BLaER1 (cell line): ENCODE results near the gene AGPAT4.

Source experiments
- H3K27ac ChIP-seq: shearing (Covaris generic); formaldehyde crosslinking; 2 replicates; pipeline ENCODE4 v1.8.1; 2022
- H3K27me3 ChIP-seq: shearing (Covaris generic); formaldehyde crosslinking; 2 replicates; pipeline ENCODE4 v1.8.1; 2022
- H3K36me3 ChIP-seq: shearing (Covaris generic); formaldehyde crosslinking; 2 replicates; pipeline ENCODE4 v1.8.1; 2022
- H3K4me1 ChIP-seq: shearing (Covaris generic); formaldehyde crosslinking; 2 replicates; pipeline ENCODE4 v1.8.1; 2022
- H3K4me2 ChIP-seq: shearing (Covaris generic); formaldehyde crosslinking; 2 replicates; pipeline ENCODE4 v1.8.1; 2022
- H3K4me3 ChIP-seq: shearing (Covaris generic); formaldehyde crosslinking; 2 replicates; pipeline ENCODE4 v1.8.1; 2022
- H3K9ac ChIP-seq: shearing (Covaris generic); formaldehyde crosslinking; 2 replicates; pipeline ENCODE4 v1.8.1; 2022
- H3K9me3 ChIP-seq: shearing (Covaris generic); formaldehyde crosslinking; 2 replicates; pipeline ENCODE4 v1.8.1; 2022
- H4K20me1 ChIP-seq: shearing (Covaris generic); formaldehyde crosslinking; 2 replicates; pipeline ENCODE4 v1.8.1; 2022
- Cebpa-rat ChIP-seq: shearing (Covaris generic); IDR thresholded peaks from 2 replicates; pipeline ENCODE4 v1.8.1; 2022

The AGPAT4 gene

DNA sequence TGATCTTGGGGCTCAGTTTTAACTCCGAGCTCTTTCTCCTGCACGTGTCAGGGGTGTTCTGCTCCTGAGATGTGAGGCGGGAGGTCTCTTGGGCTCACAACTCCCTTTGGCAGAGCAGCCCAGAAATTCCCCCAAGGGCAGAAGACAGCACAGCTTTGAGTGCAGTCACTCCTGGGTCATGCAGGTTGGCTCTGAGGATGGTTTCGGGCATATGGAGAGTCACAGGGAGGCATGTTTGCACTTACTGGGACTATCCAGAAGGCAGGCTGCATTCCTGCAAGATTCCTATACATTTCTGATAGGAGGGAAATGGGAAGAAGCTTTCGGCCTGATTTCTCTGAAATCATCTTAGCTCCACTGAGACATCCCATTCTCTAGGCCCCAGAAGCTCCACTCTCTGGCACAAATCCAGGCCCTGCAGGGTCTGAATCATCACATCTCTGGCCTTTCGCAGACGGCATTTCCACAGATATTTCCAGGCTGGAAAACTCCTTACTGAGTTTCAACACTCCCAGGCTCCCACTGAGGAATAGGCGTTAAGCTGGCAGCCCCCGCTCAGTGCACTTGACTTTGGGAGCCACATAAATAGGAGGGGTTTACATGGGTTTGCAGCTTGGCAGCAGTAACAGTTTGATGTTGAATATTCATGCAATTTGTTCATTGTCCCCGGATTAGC, 39.7 kb downstream of the AGPAT4 start:
- Histone ChIP-seq H3K27me3 (no peaks in the 10 kb centered on the region), H3K9ac (no peak overlapping the region), H3K4me3 (no peak overlapping the region), H3K36me3 (peaks cover 43% of the 10 kb centered on the region), H3K4me2 (no peak overlapping the region), H3K9me3 (peaks cover 9% of the 10 kb centered on the region), H3K27ac (no peak overlapping the region), H4K20me1 (0 out of 2 replicates have a peak, but pooled peaks cover 6% of the 10 kb centered on the region), H3K4me1 (peaks cover 10% of the 10 kb centered on the region; the same call in 1 of the 2 replicates)
- TF ChIP-seq Cebpa-rat, result no peak

DNA sequence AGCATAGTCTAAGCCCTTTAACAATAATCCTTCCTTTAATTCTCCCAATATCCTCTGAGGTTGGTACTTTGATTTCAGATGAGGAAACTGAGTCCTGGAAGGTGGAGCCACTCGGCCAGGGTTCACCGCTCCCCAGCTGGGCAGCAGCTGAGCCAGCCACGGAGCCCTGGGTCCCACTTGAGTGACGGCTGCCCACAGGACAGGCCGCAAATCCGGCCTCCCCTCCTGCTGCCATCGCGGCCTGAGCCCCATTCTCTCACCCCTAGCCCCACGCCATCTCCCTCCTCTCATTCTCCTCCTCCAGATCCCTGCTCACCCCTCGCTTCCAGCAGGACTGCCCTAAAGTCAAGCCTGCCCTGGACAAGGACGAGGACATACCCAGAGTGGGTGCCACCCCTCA, 41.4 kb downstream of the AGPAT4 start:
- Histone ChIP-seq H3K36me3 (peaks cover 39% of the 10 kb centered on the region), H3K4me2 (no peak overlapping the region), H3K4me3 (no peak overlapping the region), H3K4me1 (peaks cover 10% of the 10 kb centered on the region; the same call in 1 of the 2 replicates), H3K27me3 (no peaks in the 10 kb centered on the region), H3K27ac (no peak overlapping the region), H3K9me3 (peaks cover 9% of the 10 kb centered on the region), H4K20me1 (0 out of 2 replicates have a peak, but pooled peaks cover 6% of the 10 kb centered on the region), H3K9ac (no peak overlapping the region)
- no peak for TF ChIP-seq Cebpa-rat

DNA sequence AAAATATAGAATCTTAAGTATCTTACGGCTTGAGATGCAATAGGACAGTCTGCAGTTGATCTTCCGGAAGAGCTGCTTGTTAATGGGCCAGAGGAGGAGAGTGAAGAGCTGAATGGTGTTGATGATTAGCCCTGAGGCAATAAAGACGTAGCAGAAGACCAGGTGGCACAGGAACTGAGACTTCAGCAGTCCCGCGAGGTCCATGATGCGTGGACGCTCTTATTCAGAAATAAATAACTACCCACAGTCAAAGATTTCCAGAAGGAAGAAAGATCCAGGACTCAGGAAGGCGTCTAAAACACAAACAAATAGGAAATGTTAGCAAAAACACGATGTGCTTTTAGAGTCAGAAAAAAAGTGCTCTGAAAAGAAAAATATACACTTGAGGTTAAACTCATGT, 41.9 kb downstream of the AGPAT4 start:
- Histone ChIP-seq H3K27me3 (no peaks in the 10 kb centered on the region), H3K36me3 (peaks cover 43% of the 10 kb centered on the region), H3K27ac (no peak overlapping the region), H3K4me1 (peaks cover 11% of the 10 kb centered on the region; the same call in 1 of the 2 replicates), H4K20me1 (0 out of 2 replicates have a peak, but pooled peaks cover 6% of the 10 kb centered on the region), H3K4me2 (no peak overlapping the region), H3K9me3 (peaks cover 9% of the 10 kb centered on the region), H3K4me3 (no peak overlapping the region), H3K9ac (no peak overlapping the region)
- TF ChIP-seq Cebpa-rat, result no peak

DNA sequence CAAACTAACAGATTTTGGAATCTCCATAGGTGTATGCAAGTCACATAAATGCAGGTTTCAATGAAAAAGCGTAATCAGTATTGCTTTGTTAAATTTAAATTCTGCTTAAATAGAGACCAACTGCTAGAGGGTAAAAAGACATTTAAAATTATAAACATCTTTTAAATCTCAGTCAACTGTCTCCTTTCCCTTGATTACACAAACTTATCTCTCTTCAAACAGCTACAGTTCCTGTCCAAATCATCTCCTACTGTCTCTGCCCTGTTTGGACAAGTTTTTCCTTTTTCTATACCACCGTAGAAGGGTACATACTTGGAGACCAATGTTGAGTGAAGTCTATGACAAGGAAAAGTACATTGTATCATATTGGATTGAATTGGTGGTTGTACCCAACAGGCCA, 43.5 kb downstream of the AGPAT4 start:
- Histone ChIP-seq H3K9ac (no peak overlapping the region), H3K9me3 (peaks cover 9% of the 10 kb centered on the region), H3K4me3 (no peak overlapping the region), H3K27me3 (no peaks in the 10 kb centered on the region), H3K4me1 (peaks cover 16% of the 10 kb centered on the region), H3K36me3 (peaks cover 59% of the 10 kb centered on the region), H3K4me2 (no peak overlapping the region), H4K20me1 (peaks cover 13% of the 10 kb centered on the region; the same call in 1 of the 2 replicates), H3K27ac (no peak overlapping the region)
- TF ChIP-seq Cebpa-rat, result no peak

DNA sequence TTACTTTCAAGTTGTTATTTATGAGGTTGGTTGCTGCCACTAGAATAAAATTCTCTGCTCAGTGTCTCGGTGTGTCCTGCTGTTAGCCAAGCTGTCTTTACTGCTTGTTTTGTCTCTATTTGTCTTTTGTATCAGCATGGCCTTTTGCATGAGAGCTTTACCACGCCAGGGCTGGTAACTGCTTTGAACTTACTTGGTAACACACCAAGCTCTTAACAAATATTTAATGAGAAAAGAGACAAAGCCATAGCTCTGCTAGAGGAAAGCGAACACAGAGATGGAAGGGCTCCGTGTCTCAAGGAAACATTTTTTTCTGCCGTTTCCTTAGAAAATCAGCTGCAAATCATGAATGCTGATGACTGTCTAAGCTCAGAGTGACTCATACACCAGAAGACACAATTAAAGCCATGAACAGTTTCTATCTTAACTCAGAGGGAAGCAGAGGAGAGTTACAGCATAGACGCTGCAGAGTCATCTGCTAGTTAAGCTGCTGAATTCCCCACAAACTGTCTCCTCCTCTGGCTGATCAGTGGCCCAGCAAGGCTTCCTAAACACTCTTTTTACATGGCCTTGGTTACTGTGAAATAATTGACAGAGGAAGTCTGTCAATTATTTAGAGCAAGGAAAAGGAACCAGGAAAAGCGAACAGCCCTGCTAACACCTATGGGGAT, 44.8 kb downstream of the AGPAT4 start:
- TF ChIP-seq Cebpa-rat, result no peak
- peaks cover 59% of the 10 kb centered on the region for H3K36me3 ChIP-seq
- H3K4me3 ChIP-seq, result no peak overlapping the region
- H3K4me2 ChIP-seq, result no peak overlapping the region
- H3K9ac ChIP-seq, result no peak overlapping the region
- H3K4me1 ChIP-seq, result peaks cover 16% of the 10 kb centered on the region
- H3K9me3 ChIP-seq, result peaks cover 9% of the 10 kb centered on the region
- no peak overlapping the region for H3K27ac ChIP-seq
- no peaks in the 10 kb centered on the region for H3K27me3 ChIP-seq
- H4K20me1 ChIP-seq, result peaks cover 13% of the 10 kb centered on the region; the same call in 1 of the 2 replicates

DNA sequence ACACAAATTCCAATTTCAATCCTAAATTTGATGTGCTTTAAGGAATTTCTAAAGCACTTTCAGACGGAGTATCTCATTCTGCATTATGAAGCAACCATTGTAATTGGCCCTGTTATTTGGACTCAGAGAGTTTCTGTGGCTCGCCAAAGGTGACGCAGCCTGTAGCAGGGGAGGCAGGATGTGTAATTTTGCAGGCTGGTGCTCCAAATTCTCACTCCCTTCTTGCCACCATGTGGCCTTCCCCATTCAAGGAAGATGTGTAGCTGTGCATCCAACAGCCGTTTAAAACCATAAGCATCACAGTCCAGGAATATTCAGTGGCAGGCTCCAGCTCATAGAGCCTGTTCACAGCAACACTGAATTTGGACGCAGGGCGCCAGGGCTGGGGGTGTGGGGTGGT, 45.8 kb downstream of the AGPAT4 start:
- TF ChIP-seq Cebpa-rat, result no peak
- H4K20me1 ChIP-seq, result peaks cover 13% of the 10 kb centered on the region; the same call in 1 of the 2 replicates
- H3K27me3 ChIP-seq, result no peaks in the 10 kb centered on the region
- no peak overlapping the region for H3K27ac ChIP-seq
- no peak overlapping the region for H3K4me3 ChIP-seq
- H3K4me2 ChIP-seq, result no peak overlapping the region
- H3K4me1 ChIP-seq, result peaks cover 16% of the 10 kb centered on the region
- H3K9me3 ChIP-seq, result peaks cover 9% of the 10 kb centered on the region
- H3K9ac ChIP-seq, result no peak overlapping the region
- H3K36me3 ChIP-seq, result peaks cover 59% of the 10 kb centered on the region

DNA sequence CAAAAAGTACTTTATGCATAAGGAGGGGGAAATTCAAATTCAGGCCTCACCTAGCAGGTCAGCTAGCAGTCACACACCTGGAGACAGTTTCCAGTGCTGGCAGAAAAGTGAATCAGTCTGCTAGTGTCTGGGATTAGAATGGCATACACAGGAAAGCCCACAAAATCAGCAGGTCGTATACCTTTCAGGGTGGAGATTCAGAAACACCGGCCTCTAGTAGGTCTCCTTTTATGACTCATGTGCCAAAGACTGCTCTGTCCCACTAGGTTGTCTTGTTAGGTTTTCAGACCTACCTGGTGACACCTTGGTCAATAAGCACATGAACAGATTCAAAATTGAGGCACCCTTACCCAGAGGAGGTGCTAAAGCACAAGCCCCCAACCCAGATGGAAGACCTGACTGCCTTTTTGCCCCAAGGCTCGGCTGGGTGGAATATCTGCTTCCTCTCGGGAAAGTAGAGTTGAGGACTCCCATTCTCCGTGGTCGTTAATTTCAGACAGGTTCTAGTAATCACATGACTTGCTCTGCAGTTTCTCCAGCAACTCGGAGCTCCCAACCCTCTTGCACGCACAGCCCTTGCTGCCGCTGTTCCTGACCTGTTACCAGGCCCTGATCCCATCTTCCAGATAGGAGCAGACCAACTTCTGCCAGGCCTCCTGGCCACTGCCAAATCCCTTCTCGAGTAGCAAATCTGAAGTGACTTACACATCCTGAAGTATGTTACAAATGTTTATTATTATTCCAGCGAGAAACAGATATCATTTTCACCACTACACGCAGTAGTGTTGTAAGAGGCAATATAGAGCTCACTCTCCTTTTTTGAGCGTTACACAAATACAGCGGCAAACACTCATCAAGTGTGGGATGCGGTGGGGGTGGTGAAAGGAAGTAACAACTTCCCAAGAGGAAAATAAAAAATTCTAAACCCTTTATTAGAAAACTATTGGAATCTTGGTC, 46.6 kb downstream of the AGPAT4 start:
- peaks cover 16% of the 10 kb centered on the region for H3K4me1 ChIP-seq

DNA sequence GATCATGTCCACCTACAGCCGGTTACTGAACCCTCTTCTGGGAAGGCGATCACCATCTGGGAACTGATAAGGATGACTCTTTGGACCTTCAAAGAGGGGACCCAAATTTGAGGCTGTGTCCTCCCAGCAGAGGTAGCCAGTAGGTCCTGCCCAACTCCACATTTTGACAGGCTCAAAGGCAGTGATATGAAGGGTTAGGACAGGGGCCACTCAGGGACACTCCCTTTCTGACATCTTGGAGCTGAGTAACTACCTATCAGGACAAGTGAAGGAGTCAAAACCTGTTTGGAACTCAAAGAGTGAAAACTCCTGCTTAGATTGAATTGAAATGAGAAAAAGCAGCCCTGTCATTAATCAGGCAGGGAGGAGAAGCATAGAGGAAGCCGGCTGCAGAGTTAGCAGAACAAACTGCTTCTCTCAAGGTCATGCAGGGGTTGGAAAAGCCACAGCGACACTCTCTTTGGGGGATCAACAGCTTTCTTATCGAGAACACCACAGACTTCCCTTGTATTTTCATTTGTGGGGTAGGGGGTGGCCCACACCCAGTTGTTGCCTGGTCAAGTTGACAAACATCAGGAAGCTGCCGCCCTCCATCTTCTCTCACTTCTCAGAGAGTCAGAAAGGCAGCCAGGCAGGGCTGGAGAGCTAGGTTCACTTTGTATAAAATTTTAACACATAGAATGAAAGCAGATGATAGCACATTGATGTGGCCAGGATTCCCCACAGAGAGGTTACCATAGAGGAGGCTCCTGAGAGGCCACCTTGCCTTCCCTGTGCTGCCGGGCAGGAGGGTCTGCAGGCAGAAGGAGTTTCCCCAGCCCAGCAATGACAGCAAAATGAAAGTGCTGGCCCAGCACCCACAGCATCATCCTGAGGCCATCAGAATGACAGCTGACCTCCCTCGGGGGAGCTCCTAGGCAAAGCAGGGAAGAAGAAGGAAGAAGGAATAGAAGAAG, 47.6 kb downstream of the AGPAT4 start:
- no peak for TF ChIP-seq Cebpa-rat

More for the DNA sequence above, 46.6 kb downstream of the AGPAT4 start:
- TF ChIP-seq Cebpa-rat, result no peak
- peak overlapping the region; percentile 46 for H3K4me2 ChIP-seq
- H3K36me3 ChIP-seq, result peaks cover 54% of the 10 kb centered on the region
- H4K20me1 ChIP-seq, result peaks cover 13% of the 10 kb centered on the region; the same call in 1 of the 2 replicates
- H3K27ac ChIP-seq, result no peak overlapping the region
- no peak overlapping the region for H3K9ac ChIP-seq
- H3K9me3 ChIP-seq, result peaks cover 4% of the 10 kb centered on the region; the same call in 1 of the 2 replicates
- H3K27me3 ChIP-seq, result no peaks in the 10 kb centered on the region
- H3K4me3 ChIP-seq, result no peak overlapping the region

More for the DNA sequence above, 47.6 kb downstream of the AGPAT4 start:
- Histone ChIP-seq H3K27ac (0 out of 2 replicates have a peak overlapping the region, but pooled peaks have one; percentile 9), H3K27me3 (no peaks in the 10 kb centered on the region), H3K4me2 (peak overlapping the region; percentile 46), H3K4me1 (peaks cover 16% of the 10 kb centered on the region), H3K9ac (no peak overlapping the region), H3K9me3 (no peaks in the 10 kb centered on the region), H3K36me3 (peaks cover 55% of the 10 kb centered on the region), H3K4me3 (no peak overlapping the region), H4K20me1 (peaks cover 13% of the 10 kb centered on the region; the same call in 1 of the 2 replicates)
